ENCODE results near the gene PCDH15. TPM values are rescaled to one million over a fixed set of nuclear protein-coding genes. Genes with fewer than 3 reads are reported as not detected.

Gene PCDH15
- total and polyA plus RNA-seq, 3 donors from 2014 or later, result 1.7 to 3.2 (median 2.8) TPM

DNA sequence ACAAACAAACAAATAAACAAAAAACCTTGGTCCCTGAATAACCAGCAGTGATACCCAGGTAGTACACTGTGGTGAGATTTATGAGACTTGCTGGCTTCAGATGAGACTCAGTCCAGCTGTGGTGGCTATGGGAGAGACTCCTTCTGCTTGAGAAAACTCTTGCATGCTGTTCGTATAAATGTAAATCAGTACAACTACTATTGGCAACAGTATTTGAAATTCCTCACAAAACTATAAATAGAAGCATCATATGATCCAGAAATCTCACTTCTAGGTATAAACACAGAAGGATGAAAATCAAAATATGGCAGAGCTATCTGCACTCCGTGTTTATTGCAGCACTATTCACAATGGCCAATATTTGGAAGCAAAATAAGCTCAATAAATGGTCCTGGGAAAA lies 692.1 kb downstream of the PCDH15 start:
- WGBS, 2 donors, result 74 to 86% methylated on average over 2 of the region's 2 CpGs
- no peaks in the 10 kb centered on the region for H3K4me1 ChIP-seq
- H3K4me3 ChIP-seq, result no peak overlapping the region
- intact Hi-C loops (cut with DNase I; ENCODE audit: low total_unique reads), result no loop called here
- H3K27me3 ChIP-seq, result no peaks in the 10 kb centered on the region
- H3K9me3 ChIP-seq, result no peaks in the 10 kb centered on the region
- no peak for DNase-seq
- H3K36me3 ChIP-seq (ENCODE audit: low read depth, missing control alignments), result no peaks in the 10 kb centered on the region
- no peak overlapping the region for H3K27ac ChIP-seq
- TF ChIP-seq, protein P1, sequence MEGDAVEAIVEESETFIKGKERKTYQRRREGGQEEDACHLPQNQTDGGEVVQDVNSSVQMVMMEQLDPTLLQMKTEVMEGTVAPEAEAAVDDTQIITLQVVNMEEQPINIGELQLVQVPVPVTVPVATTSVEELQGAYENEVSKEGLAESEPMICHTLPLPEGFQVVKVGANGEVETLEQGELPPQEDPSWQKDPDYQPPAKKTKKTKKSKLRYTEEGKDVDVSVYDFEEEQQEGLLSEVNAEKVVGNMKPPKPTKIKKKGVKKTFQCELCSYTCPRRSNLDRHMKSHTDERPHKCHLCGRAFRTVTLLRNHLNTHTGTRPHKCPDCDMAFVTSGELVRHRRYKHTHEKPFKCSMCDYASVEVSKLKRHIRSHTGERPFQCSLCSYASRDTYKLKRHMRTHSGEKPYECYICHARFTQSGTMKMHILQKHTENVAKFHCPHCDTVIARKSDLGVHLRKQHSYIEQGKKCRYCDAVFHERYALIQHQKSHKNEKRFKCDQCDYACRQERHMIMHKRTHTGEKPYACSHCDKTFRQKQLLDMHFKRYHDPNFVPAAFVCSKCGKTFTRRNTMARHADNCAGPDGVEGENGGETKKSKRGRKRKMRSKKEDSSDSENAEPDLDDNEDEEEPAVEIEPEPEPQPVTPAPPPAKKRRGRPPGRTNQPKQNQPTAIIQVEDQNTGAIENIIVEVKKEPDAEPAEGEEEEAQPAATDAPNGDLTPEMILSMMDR (IDR thresholded peaks at IDR 0.05), result no peak
- TF ChIP-seq POLR2A (IDR thresholded peaks at IDR 0.05), result no peak

DNA sequence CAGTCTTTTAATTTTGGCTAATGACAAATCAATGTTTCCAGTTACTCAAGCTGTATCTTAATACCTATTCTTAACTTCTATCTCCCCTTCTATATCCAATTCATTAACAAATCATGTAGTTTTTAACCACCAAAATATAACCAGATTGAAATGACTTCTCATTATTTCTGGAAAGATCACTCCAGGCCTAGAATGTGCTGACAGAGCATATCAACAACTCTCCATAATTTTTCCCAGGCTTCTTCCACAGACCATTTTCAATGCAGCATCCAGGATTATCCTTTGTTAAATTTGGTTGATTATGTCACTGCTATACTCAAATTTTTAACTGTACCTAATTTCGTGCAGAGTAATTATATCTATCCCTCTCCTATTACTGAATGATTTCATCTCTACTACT lies 704.1 kb downstream of the PCDH15 start:
- H3K9me3 ChIP-seq, result no peaks in the 10 kb centered on the region
- no peak for DNase-seq
- H3K36me3 ChIP-seq (ENCODE audit: low read depth, missing control alignments), result no peaks in the 10 kb centered on the region
- no peaks in the 10 kb centered on the region for H3K27me3 ChIP-seq
- no peaks in the 10 kb centered on the region for H3K4me1 ChIP-seq
- H3K27ac ChIP-seq, result no peak overlapping the region
- no peak for TF ChIP-seq POLR2A (IDR thresholded peaks at IDR 0.05)
- TF ChIP-seq, protein P1 (IDR thresholded peaks at IDR 0.05), result no peak
- H3K4me3 ChIP-seq, result no peak overlapping the region
- WGBS, 2 donors, result 76 to 92% methylated on average over 1 of the region's 1 CpG
- intact Hi-C loops (cut with DNase I; ENCODE audit: low total_unique reads), result no loop called here

DNA sequence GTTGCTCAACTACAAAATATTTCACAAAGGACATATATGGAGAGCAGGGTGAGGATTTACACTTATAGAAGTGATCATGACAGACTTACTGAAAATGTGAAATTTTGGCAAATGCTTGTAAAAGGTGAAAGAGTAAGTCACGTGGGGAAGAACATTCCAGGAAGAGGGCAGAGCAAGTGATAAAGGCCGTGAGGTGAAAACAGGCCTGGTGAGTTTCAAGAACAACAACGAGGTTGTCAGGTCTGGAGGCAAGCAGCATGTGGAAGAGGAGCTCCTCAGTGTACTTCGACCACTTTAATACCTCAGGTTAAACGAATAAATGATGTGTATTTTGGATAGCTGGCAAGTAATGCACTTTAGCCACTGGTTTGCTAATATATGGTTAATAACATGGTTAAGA lies 706.7 kb downstream of the PCDH15 start:
- intact Hi-C loops (cut with DNase I; ENCODE audit: low total_unique reads), result no loop called here
- TF ChIP-seq POLR2A (IDR thresholded peaks at IDR 0.05), result no peak
- TF ChIP-seq, protein P1 (IDR thresholded peaks at IDR 0.05), result no peak
- H3K9me3 ChIP-seq, result no peaks in the 10 kb centered on the region
- H3K27ac ChIP-seq, result no peak overlapping the region
- no peaks in the 10 kb centered on the region for H3K27me3 ChIP-seq
- DNase-seq, result no peak
- H3K4me3 ChIP-seq, result no peak overlapping the region
- H3K36me3 ChIP-seq (ENCODE audit: low read depth, missing control alignments), result no peaks in the 10 kb centered on the region
- no peaks in the 10 kb centered on the region for H3K4me1 ChIP-seq
- 57 to 69% methylated on average over 5 of the region's 5 CpGs for WGBS, 2 donors

DNA sequence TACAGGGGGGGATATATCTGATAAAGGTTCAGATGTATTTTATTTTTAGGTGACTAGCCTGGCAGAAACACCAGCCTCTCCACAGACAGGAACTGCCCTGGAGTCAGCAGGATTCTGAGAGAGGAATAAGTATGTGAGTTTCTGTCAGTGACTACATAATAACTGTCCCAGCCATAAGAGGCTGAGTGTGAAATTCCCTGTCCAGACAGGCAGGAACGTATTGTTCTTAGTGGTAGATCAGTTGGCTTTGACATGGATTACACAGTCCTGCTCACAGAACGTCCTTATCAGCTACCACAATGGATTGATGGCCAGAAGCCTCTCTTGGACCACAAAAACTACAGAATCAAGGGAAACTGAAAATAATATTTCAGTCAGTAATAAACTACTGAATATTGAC lies 709.8 kb downstream of the PCDH15 start:
- no peaks in the 10 kb centered on the region for H3K27me3 ChIP-seq
- DNase-seq, result no peak
- intact Hi-C loops (cut with DNase I; ENCODE audit: low total_unique reads), result no loop called here
- no peaks in the 10 kb centered on the region for H3K9me3 ChIP-seq
- H3K36me3 ChIP-seq (ENCODE audit: low read depth, missing control alignments), result no peaks in the 10 kb centered on the region
- no peak overlapping the region for H3K4me3 ChIP-seq
- no peak overlapping the region for H3K27ac ChIP-seq
- no peaks in the 10 kb centered on the region for H3K4me1 ChIP-seq
- WGBS, 2 donors, result 15 to 41% methylated on average over 2 of the region's 2 CpGs
- TF ChIP-seq POLR2A (IDR thresholded peaks at IDR 0.05), result no peak
- TF ChIP-seq, protein P1 (IDR thresholded peaks at IDR 0.05), result no peak

DNA sequence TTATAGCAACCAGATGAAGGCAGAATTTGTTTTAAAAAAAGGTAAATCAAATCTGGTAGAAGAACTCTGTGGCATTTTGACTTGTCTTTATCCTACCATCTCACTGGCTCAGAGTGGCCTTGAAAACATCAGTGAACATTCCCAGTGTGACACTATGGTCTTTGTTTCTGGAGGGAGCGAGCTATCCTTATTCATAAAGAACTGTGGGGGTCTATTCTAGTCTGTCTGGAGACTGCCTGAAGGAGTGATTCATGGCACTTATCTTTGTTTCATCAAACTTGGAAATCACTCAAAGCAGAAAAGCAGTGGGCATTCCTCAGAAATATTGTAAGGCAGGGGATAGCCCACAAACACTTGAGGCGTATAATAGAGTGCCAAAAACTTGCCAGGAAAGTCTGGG lies 719.1 kb downstream of the PCDH15 start:
- Histone ChIP-seq H3K4me1 (no peaks in the 10 kb centered on the region), H3K36me3 (ENCODE audit: low read depth, missing control alignments) (no peaks in the 10 kb centered on the region), H3K27me3 (no peaks in the 10 kb centered on the region), H3K27ac (no peak overlapping the region), H3K9me3 (no peaks in the 10 kb centered on the region), H3K4me3 (no peak overlapping the region)
- TF ChIP-seq, protein P1 (IDR thresholded peaks at IDR 0.05), result no peak
- TF ChIP-seq POLR2A (IDR thresholded peaks at IDR 0.05), result no peak
- intact Hi-C loops (cut with DNase I; ENCODE audit: low total_unique reads), result no loop called here
- WGBS, 2 donors, result 64 to 86% methylated on average over 2 of the region's 2 CpGs
- DNase-seq, result no peak

Measured in testis (tissue), 3 donors.